HEK293 (cell line): ENCODE results near the gene CNTNAP5.

Experiments
- CTCF ChIP-seq: fragments of 450-650 bp; formaldehyde crosslinking; IDR thresholded peaks from 2 replicates; pipeline ENCODE4 v1.5.1; 2016; ENCODE audit warnings: missing biosample characterization, missing genetic modification characterization
- ZIC2 ChIP-seq: fragments of 450-650 bp; formaldehyde crosslinking; IDR thresholded peaks from 2 replicates; pipeline ENCODE4 v1.5.1; 2016; ENCODE audit warnings: missing biosample characterization, missing genetic modification characterization
- ZNF274 ChIP-seq, 2 experiments: fragments of 200-500 bp in 1 of 2; fragments of 450-650 bp in 1 of 2; sonication (Bioruptor generic) in 1 of 2; formaldehyde crosslinking in 1 of 2; IDR thresholded peaks; 2 replicates each; pipeline versions ENCODE4 v1.5.1 to v1.6.1; 2014 to 2016; ENCODE audit warnings: borderline replicate concordance in 1 of 2, inconsistent platforms in 1 of 2, low read length in 1 of 2, missing biosample characterization in 1 of 2, missing genetic modification characterization in 1 of 2

GRCh38 chr2:124145982-124146381, 120.9 kb downstream of the CNTNAP5 start:
- TF ChIP-seq CTCF (tag by site-specific recombination) (no peak), ZNF274 (IDR thresholded peaks at IDR 0.05; ENCODE audit: low read length) (no peak), ZNF274 (tag by site-specific recombination; IDR thresholded peaks at IDR 0.05; ENCODE audit: borderline replicate concordance) (no peak), ZIC2 (tag by site-specific recombination) (no peak)
